ENCODE data around the gene PDE9A. TPM values are rescaled to one million over a fixed set of nuclear protein-coding genes. Genes with fewer than 3 reads are reported as not detected.

The PDE9A gene
- total and polyA plus RNA-seq, 2 of the 4 experiments (the other 2 are of a cell fraction) = 0.89 to 0.90 TPM

- Histone ChIP-seq H3K23ac (ENCODE audit: low read depth, low read length) (no peak overlapping the region), H3K4ac (ENCODE audit: low read depth, low read length) (no peak overlapping the region), H3K27me3 (ENCODE audit: control insufficient read depth, insufficient read depth, low read length) (peaks cover under 1% of the 10 kb centered on the region), H3K9ac (ENCODE audit: low read depth, low read length) (no peak overlapping the region), H2BK5ac (ENCODE audit: low read depth, low read length, poor library complexity, severe bottlenecking) (no peak overlapping the region), H3K9me1 (ENCODE audit: insufficient read depth, low read length) (no peaks in the 10 kb centered on the region), H4K5ac (ENCODE audit: low read depth, low read length) (no peak overlapping the region), H3K4me1 (ENCODE audit: control insufficient read depth, insufficient read depth, low read length) (no peaks in the 10 kb centered on the region), H2BK15ac (ENCODE audit: low read depth, low read length) (no peak overlapping the region), H4K8ac (ENCODE audit: low read depth in 2 of 2, low read length in 2 of 2) (no peak overlapping the region), H2AK9ac (replicated peaks; ENCODE audit: low read depth, low read length, poor library complexity) (no peak overlapping the region), H4K20me1 (ENCODE audit: insufficient read depth, low read length) (no peaks in the 10 kb centered on the region), H3K56ac (ENCODE audit: extremely low read depth, insufficient read depth, low read length) (no peak overlapping the region), H3K27ac (ENCODE audit: insufficient read depth, low read length) (no peak overlapping the region), H3K36me3 (ENCODE audit: control insufficient read depth, insufficient read depth, low read length) (no peaks in the 10 kb centered on the region), H4K91ac (ENCODE audit: insufficient read depth, low read depth, low read length) (no peak overlapping the region), H2AK5ac (ENCODE audit: low read depth, low read length) (no peak overlapping the region), H3K4me2 (ENCODE audit: low read depth, low read length) (no peak overlapping the region), H2BK20ac (ENCODE audit: low read depth, low read length) (no peak overlapping the region), H2BK120ac (ENCODE audit: low read depth, low read length) (no peak overlapping the region), H3K79me1 (ENCODE audit: low read depth in 1 of 2, low read length in 2 of 2) (no peaks in the 10 kb centered on the region), H3K4me3 (ENCODE audit: insufficient read depth, low read depth, low read length) (no peak overlapping the region), H3K18ac (ENCODE audit: low read depth, low read length) (no peak overlapping the region), H2AFZ (replicated peaks; ENCODE audit: low read length, poor library complexity) (no peak overlapping the region), H3K14ac (replicated peaks; ENCODE audit: low read depth, low read length) (no peak overlapping the region), H3K9me3 (ENCODE audit: control insufficient read depth, insufficient read depth, low read length) (no peaks in the 10 kb centered on the region)
- CTCF ChIA-PET = no interaction called here
- no peak for TF ChIP-seq RCOR1 (IDR thresholded peaks at IDR 0.05; ENCODE audit: insufficient replicate concordance, low read length)
- TF ChIP-seq CHD1 (IDR thresholded peaks at IDR 0.05; ENCODE audit: low read depth, low read length) = no peak
- POLR2A ChIA-PET (ENCODE audit: unreplicated experiment) = no interaction called here
- 66% methylated on average over 4 of the region's 15 CpGs; no CpG with 5 or more reads in 1 of the 2 experiments for WGBS, 2 experiments (ENCODE audit: extremely low coverage in 2 of 2, insufficient read length in 1 of 2)
- dilution Hi-C loops (cut with HindIII; ENCODE audit: low sequenced_read_pairs, unreplicated experiment) (no loop called here), in situ Hi-C loops (cut with MboI; ENCODE audit: low sequenced_read_pairs) (loop anchor here (25.0 kb wide), 1 partner anchor 108 kb away; no protein-coding TSS in a partner anchor), intact Hi-C loops (cut with micrococcal nuclease) (no loop called here)
- no TSS peak for BruUV-seq (replicated peaks)
- ATAC-seq (ENCODE audit: low read depth) (no peak), DNase-seq (no peak)
Observed at GRCh38 chr21:42753804-42754203, 100.4 kb downstream of the PDE9A start.
